Dedifferentiated amniotic fluid mesenchymal stem cell (primary cell): Measurements from ENCODE around the gene PON2.
"Not testable (repeated sequence)": the region's sequence is repeated elsewhere in the genome, so short reads cannot be mapped to it uniquely, and the experiment has no call there.

Experiments used
- DNase-seq: peaks from one replicate; pipeline ENCODE4 v3.0.0-alpha.2; 2016; ENCODE audit errors: extremely low spot score

The PON2 gene

GRCh38 chr7:95405208-95405607, 29.6 kb downstream of the PON2 start:
- no peak for DNase-seq

GRCh38 chr7:95404316-95404865, 30.4 kb downstream of the PON2 start:
- DNase-seq, result no peak

- no peak for DNase-seq
Measured at GRCh38 chr7:95398155-95398940, 36.5 kb downstream of the PON2 start.

GRCh38 chr7:95397381-95397780, 37.4 kb downstream of the PON2 start:
- no peak for DNase-seq

- DNase-seq, result no peak
Measured at GRCh38 chr7:95396136-95397032, 38.4 kb downstream of the PON2 start, which contains the start of gene PON3. Gene PON3, minus strand, starts transcription at chr7:95396375. Its CDS starts 25 bp downstream, at chr7:95396350.

- DNase-seq, result no peak
Measured at GRCh38 chr7:95395755-95396135, 39.1 kb downstream of the PON2 start.

- no peak for DNase-seq
Measured at GRCh38 chr7:95394370-95394769, 40.5 kb downstream of the PON2 start.

- DNase-seq, result no peak
Measured at GRCh38 chr7:95391761-95392160, 43.1 kb downstream of the PON2 start.

- DNase-seq, result no peak
Measured at GRCh38 chr7:95389516-95389915, 45.3 kb downstream of the PON2 start.

GRCh38 chr7:95379457-95379856, 55.4 kb downstream of the PON2 start:
- not testable (repeated sequence) for DNase-seq

- no peak for DNase-seq
Measured at GRCh38 chr7:95376632-95377400, 58.0 kb downstream of the PON2 start.

GRCh38 chr7:95375591-95376257, 59.1 kb downstream of the PON2 start:
- DNase-seq, result no peak

GRCh38 chr7:95373323-95373722, 61.5 kb downstream of the PON2 start:
- DNase-seq, result no peak

GRCh38 chr7:95368235-95368634, 66.6 kb downstream of the PON2 start:
- DNase-seq, result no peak

GRCh38 chr7:95367606-95368005, 67.2 kb downstream of the PON2 start:
- DNase-seq, result no peak

- DNase-seq, result no peak
Measured at GRCh38 chr7:95365151-95365550, 69.7 kb downstream of the PON2 start.

- no peak for DNase-seq
Measured at GRCh38 chr7:95357623-95358022, 77.2 kb downstream of the PON2 start.
